Measurements from ENCODE around the gene CLDN7. TPM values are rescaled to one million over a fixed set of nuclear protein-coding genes. Genes with fewer than 3 reads are reported as not detected.
A peak's percentile ranks its signal among the peaks of the same experiment; 100 is the strongest.

Gene CLDN7
- total and polyA plus RNA-seq, 4 donors = 3.0 to 35.0 (median 19.6) TPM

DNA sequence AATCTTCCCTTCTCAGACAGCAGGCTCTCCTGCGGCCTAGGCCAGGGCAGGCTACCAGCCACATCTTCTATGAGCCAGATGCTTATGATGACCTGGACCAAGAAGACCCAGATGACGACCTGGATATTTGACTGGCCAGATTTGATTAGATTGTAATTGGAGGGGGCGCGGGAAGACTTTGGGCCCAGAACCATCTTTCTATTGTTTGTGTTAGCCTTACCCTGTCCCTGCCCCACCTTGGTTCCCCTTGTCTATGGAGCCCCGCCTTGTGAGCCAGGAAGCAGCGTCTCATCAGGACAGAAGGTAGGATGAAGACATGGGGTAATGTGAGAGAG, 2.8 kb downstream of the CLDN7 start:
- WGBS = 77% methylated on average over 6 of the region's 6 CpGs
- Histone ChIP-seq H3K27me3 (ENCODE audit: control insufficient read depth in 4 of 4, insufficient read depth in 4 of 4, low read length in 3 of 4) (no peaks in the 10 kb centered on the region), H3K27ac (ENCODE audit: low read depth in 1 of 2, low read length in 2 of 2) (peak overlapping the region; percentile 72 to 85), H3K9ac (ENCODE audit: low read depth in 1 of 2, low read length in 2 of 2) (peak overlapping the region in 1 of 2 donors; percentile 52), H3K4me1 (ENCODE audit: control insufficient read depth in 4 of 4, insufficient read depth in 4 of 4, low read length in 3 of 4) (peaks cover 13 to 53% (median 32%) of the 10 kb centered on the region in 4 donors), H3K36me3 (ENCODE audit: control insufficient read depth in 4 of 4, insufficient read depth in 3 of 4, low read depth in 1 of 4, low read length in 3 of 4) (peaks cover 0 to 15% (median 7%) of the 10 kb centered on the region in 4 donors), H3K4me3 (ENCODE audit: low read depth in 1 of 3, low read length in 3 of 3) (peak overlapping the region; percentile 15 to 68 (median 63)), H3K9me3 (ENCODE audit: control insufficient read depth in 4 of 4, low read length in 3 of 4) (no peaks in the 10 kb centered on the region)
- TF ChIP-seq FOXA1 (IDR thresholded peaks at IDR 0.05) (no peak), HNF4A (conservative IDR thresholded peaks at IDR 0.05) (no peak), HNF4G (IDR thresholded peaks at IDR 0.05) (no peak), FOXA2 (IDR thresholded peaks at IDR 0.05) (no peak), RAD21 (IDR thresholded peaks at IDR 0.05) (no peak), YY1 (IDR thresholded peaks at IDR 0.05) (no peak), TAF1 (conservative IDR thresholded peaks at IDR 0.05) (no peak), JUND (IDR thresholded peaks at IDR 0.05) (no peak), GABPA (IDR thresholded peaks at IDR 0.05 in 1 of 2, conservative IDR thresholded peaks at IDR 0.05 in 1 of 2) (no peak), RXRA (IDR thresholded peaks at IDR 0.05) (no peak), NR2F2 (IDR thresholded peaks at IDR 0.05) (no peak), EGR1 (IDR thresholded peaks at IDR 0.05; ENCODE audit: low read depth in 2 of 2) (no peak)
- TF ChIP-seq, protein P1, sequence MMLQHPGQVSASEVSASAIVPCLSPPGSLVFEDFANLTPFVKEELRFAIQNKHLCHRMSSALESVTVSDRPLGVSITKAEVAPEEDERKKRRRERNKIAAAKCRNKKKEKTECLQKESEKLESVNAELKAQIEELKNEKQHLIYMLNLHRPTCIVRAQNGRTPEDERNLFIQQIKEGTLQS (IDR thresholded peaks at IDR 0.05) = no peak
- TF ChIP-seq, protein P2, sequence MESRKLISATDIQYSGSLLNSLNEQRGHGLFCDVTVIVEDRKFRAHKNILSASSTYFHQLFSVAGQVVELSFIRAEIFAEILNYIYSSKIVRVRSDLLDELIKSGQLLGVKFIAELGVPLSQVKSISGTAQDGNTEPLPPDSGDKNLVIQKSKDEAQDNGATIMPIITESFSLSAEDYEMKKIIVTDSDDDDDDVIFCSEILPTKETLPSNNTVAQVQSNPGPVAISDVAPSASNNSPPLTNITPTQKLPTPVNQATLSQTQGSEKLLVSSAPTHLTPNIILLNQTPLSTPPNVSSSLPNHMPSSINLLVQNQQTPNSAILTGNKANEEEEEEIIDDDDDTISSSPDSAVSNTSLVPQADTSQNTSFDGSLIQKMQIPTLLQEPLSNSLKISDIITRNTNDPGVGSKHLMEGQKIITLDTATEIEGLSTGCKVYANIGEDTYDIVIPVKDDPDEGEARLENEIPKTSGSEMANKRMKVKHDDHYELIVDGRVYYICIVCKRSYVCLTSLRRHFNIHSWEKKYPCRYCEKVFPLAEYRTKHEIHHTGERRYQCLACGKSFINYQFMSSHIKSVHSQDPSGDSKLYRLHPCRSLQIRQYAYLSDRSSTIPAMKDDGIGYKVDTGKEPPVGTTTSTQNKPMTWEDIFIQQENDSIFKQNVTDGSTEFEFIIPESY (IDR thresholded peaks at IDR 0.05) = no peak
- TF ChIP-seq, protein P3, sequence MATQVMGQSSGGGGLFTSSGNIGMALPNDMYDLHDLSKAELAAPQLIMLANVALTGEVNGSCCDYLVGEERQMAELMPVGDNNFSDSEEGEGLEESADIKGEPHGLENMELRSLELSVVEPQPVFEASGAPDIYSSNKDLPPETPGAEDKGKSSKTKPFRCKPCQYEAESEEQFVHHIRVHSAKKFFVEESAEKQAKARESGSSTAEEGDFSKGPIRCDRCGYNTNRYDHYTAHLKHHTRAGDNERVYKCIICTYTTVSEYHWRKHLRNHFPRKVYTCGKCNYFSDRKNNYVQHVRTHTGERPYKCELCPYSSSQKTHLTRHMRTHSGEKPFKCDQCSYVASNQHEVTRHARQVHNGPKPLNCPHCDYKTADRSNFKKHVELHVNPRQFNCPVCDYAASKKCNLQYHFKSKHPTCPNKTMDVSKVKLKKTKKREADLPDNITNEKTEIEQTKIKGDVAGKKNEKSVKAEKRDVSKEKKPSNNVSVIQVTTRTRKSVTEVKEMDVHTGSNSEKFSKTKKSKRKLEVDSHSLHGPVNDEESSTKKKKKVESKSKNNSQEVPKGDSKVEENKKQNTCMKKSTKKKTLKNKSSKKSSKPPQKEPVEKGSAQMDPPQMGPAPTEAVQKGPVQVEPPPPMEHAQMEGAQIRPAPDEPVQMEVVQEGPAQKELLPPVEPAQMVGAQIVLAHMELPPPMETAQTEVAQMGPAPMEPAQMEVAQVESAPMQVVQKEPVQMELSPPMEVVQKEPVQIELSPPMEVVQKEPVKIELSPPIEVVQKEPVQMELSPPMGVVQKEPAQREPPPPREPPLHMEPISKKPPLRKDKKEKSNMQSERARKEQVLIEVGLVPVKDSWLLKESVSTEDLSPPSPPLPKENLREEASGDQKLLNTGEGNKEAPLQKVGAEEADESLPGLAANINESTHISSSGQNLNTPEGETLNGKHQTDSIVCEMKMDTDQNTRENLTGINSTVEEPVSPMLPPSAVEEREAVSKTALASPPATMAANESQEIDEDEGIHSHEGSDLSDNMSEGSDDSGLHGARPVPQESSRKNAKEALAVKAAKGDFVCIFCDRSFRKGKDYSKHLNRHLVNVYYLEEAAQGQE (IDR thresholded peaks at IDR 0.05) = no peak
- TF ChIP-seq, protein P4, sequence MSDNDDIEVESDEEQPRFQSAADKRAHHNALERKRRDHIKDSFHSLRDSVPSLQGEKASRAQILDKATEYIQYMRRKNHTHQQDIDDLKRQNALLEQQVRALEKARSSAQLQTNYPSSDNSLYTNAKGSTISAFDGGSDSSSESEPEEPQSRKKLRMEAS (IDR thresholded peaks at IDR 0.05) = no peak
- DNase-seq (ENCODE audit: low spot score) = no peak

DNA sequence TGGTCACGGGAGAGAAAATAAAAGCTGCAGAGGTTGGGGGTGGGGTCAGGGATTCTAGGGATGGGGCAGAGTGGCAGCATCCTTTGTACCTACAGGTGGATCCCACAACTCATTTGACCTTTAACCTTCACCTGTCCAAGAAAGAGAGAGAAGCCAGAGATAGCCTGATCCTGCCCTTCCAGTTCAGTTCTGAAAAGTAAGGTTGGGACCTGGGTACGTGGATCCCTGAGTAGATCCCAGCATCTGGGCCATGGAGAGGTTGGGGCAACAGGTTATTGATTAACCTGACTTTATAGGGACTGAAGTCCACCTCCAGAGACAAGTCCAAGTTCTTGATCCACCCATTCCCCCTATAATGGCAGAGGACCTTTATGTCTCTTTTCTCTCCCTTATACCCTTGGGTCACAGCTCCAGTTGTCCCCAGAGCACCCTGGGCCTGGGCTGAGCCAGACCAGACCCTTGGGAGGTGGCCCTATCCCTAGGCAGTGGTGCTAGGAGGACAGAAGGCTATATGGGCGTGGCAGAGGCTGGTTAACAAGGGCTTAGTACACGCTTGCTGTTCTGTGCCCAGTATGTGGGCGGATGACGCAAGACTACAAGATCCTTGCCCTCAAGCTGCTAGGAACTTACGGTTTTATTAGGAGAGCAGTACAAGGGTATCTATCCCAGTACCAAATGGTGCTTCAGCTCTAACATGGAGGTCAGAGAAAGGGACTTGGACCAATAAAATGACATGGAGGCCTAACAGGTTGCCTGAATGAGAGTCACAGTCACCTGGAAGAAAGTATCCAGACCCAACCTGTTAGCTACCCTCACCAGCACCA, 3.3 kb downstream of the CLDN7 start:
- Histone ChIP-seq H3K27ac (ENCODE audit: low read depth in 1 of 2, low read length in 2 of 2) (peak overlapping the region; percentile 72 to 85), H3K4me3 (ENCODE audit: low read depth in 1 of 3, low read length in 3 of 3) (peak overlapping the region; percentile 15 to 63 (median 34)), H3K9ac (ENCODE audit: low read depth in 1 of 2, low read length in 2 of 2) (peak overlapping the region in 1 of 2 donors; percentile 55), H3K36me3 (ENCODE audit: control insufficient read depth in 4 of 4, insufficient read depth in 3 of 4, low read depth in 1 of 4, low read length in 3 of 4) (peaks cover 0 to 15% (median 8%) of the 10 kb centered on the region in 4 donors), H3K9me3 (ENCODE audit: control insufficient read depth in 4 of 4, low read length in 3 of 4) (no peaks in the 10 kb centered on the region), H3K27me3 (ENCODE audit: control insufficient read depth in 4 of 4, insufficient read depth in 4 of 4, low read length in 3 of 4) (no peaks in the 10 kb centered on the region), H3K4me1 (ENCODE audit: control insufficient read depth in 4 of 4, insufficient read depth in 4 of 4, low read length in 3 of 4) (peaks cover 13 to 53% (median 32%) of the 10 kb centered on the region in 4 donors)
- no peak for DNase-seq (ENCODE audit: low spot score)
- 29% methylated on average over 7 of the region's 7 CpGs for WGBS
- TF ChIP-seq RAD21 (IDR thresholded peaks at IDR 0.05) (peak in 1 of 2 donors; percentile 11), FOXA1 (IDR thresholded peaks at IDR 0.05) (peak; percentile 8), NR2F2 (IDR thresholded peaks at IDR 0.05) (peak; percentile 22), EGR1 (IDR thresholded peaks at IDR 0.05; ENCODE audit: low read depth in 2 of 2) (peak; percentile 95 to 99), SP1 (IDR thresholded peaks at IDR 0.05) (peak; percentile 95), TAF1 (conservative IDR thresholded peaks at IDR 0.05) (peak; percentile 33), RXRA (IDR thresholded peaks at IDR 0.05) (peak; percentile 65 to 76), YY1 (IDR thresholded peaks at IDR 0.05) (peak; percentile 80), GABPA (IDR thresholded peaks at IDR 0.05 in 1 of 2, conservative IDR thresholded peaks at IDR 0.05 in 1 of 2) (no peak), JUND (IDR thresholded peaks at IDR 0.05) (peak; percentile 56 to 64)
- TF ChIP-seq, protein P3 (IDR thresholded peaks at IDR 0.05) = peak; percentile 79
- TF ChIP-seq, protein P4 (IDR thresholded peaks at IDR 0.05) = peak; percentile 66
- TF ChIP-seq, protein P1 (IDR thresholded peaks at IDR 0.05) = peak; percentile 86

Measured in liver (tissue), 9 donors.